Left forelimb (tissue), 1 donor: ENCODE data around the gene TBC1D5.
"Not testable (repeated sequence)": the region's sequence is repeated elsewhere in the genome, so short reads cannot be mapped to it uniquely, and the experiment has no call there.

Experiments
- DNase-seq: peaks from one replicate; pipeline ENCODE4 v3.0.0-alpha.2; 2018; ENCODE audit warnings: low spot score

TBC1D5 gene

DNA sequence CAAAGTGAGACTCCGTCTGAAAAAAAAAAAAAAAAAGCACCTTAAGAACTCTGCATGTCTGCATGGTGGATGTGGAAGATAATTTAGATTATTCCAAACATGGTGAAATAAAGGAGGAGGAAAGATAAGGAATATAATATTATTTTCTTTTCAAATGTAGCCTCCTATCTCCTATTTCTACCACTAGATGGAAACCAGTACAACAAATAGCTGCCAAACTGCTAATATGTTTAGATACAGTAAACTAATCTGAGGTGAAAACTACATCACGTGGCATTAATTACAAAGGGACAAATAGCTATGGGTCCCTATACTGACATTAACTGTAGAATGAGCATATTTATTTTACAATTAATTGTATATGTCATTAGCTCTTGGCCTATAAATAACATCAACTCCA is 197.8 kb downstream of the TBC1D5 start:
- DNase-seq = no peak

DNA sequence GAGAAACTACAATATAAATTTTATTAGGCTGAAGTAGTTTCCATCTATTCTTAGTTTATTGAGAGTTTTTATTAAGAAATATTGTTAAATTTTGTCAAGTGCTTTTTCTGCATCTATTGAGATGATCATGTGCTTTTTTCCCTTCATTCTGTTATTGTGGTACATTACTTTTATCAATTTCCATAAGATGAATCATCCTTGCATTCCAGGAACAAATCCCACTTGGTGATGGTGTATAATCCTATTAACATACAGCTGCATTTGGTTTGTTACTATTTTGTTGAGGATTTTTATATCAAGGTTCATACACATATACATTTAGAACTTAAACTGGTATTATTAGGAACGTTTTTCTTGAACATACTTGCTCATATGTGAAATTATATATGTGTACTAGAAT is 199.8 kb downstream of the TBC1D5 start:
- no peak for DNase-seq

DNA sequence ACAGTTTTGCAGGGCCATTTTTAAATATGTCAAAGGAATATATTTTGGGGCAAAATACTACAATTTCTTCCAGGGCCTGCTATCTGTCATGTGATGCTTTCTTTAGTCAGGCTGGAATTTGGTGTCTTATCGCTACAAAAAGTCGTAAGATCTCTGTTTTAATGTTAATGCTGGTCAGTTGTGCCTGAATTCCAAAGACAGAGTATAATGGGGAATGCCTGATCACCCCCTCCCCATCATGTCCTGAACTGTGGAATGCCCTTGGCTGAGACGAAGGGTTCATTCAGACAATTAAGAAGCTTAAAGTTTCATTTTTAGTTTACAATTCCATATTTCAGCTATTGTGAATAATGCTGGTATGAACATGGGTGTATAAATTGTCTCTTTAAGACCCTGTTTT is 203.0 kb downstream of the TBC1D5 start:
- no peak for DNase-seq

DNA sequence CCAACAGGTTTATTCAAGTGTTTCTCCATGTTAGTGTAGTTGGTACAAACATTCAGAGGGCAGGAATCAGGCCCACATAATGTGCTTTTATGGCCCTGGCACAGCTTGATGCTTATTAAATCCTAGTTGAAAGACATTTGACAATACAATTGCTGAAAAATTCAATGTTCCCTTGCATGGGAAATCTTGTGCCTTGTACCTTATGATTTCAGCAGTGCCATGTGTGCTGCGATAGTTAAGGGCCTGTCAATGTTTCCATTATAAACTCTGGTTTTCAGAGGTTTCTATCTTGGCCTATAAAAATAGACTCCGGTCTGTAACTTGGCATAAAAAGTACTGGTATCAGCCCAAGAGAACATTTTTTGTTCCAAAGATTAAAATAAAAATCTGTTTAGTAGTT is 207.2 kb downstream of the TBC1D5 start:
- no peak for DNase-seq

DNA sequence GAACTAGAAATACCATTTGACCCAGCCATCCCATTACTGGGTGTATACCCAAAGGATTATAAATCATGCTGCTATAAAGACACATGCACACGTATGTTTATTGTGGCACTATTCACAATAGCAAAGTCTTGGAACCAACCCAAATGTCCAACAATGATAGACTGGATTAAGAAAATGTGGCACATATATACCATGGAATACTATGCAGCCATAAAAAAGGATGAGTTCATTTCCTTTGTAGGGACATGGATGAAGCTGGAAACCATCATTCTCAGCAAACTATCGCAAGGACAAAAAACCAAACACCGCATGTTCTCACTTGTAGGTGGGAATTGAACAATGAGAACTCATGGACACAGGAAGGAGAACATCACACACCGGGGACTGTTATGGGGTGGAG is 210.0 kb downstream of the TBC1D5 start:
- DNase-seq = not testable (repeated sequence)

DNA sequence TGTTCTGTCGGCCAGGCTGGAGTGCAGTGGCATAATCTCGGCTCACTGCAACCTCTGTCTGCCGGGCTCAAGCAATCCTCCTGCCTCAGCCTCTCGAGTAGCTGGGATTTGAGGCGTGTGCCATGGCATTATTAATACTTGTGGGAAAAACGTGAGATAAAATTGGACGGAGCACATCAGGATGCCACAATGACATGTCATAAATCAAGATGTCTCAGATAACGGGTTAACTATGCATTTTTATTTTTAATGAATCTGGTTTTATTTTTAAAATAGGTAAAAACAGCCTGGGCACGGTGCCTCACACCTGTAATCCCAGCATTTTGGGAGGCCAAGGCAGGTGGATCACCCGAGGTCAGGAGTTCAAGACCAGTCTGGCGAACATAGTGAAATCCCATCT is 212.8 kb downstream of the TBC1D5 start:
- no peak for DNase-seq

DNA sequence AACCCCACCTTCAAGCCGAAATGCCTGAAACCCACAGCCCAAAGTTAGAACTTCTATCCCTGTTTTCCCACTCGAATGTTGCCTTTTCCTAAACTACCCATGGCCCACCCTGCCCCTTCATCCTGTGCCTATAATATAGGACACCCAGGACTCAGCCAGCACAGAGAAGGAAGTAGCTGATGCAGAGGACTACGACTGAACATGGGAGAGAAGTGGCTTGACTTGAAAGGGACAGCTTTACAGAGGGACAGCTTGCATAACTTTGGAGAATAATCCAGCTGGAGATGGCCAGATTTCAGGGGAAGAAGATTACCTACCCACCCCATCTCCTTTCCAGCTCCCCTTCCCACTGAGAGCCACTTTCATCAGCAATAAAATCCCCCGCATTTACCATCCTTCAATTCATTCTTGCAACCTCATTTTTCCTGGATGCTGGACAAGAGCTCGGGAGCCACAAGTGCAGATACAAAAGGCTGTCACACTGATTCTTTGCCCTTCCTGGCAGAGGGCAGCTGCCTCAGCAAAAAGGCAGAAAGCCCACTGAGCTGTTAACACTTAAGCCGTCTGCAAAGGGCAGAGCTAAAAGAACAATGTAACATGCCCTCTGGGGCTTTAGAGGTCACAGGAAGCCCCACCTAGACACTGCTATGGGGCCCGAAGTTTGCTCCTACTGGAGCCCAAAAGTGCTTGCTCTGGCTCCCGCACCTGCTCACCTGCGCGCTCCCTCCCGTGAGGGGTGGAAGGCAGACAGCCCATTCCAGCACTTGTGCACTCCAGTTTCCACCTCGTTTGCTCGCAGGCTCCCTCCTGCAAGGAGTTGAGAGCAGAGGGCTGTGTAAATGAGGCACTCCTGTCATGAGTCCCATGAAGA is 224.0 kb downstream of the TBC1D5 start:
- DNase-seq = no peak

DNA sequence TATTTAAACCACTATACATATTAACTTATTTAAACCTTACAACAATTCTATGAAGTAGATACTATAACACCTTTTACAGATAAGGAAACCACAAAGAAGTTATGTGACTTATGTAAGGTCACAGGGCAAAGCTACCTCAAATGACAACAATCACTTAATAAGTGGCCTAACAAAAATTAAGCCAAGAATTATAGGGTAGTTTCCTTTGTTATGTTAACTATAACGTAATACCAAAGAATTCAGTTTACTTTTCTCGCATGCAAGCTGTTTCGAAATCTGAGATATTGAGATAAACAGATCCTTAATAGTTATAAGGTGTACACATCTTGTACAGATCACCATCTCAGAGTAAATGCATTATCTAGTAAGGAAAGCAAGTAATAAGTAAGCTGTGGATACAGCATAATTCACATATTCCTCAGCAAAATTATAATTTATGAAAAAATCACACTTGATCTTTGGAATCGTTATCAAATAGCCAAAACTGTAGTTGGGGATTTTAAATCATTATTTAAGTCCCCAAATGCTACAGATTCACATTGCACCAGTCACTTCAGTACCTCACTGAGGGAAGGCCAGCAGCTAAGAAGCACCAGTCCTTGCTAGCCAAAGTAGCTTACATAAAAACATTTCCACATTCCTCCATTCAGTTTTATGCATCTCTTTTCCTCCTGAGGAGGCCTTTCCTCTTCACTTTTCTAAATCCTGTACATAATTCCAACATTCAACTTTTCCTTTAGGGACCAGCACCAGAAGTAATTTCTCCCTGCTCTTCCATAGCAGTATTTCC is 226.8 kb downstream of the TBC1D5 start:
- DNase-seq = no peak

DNA sequence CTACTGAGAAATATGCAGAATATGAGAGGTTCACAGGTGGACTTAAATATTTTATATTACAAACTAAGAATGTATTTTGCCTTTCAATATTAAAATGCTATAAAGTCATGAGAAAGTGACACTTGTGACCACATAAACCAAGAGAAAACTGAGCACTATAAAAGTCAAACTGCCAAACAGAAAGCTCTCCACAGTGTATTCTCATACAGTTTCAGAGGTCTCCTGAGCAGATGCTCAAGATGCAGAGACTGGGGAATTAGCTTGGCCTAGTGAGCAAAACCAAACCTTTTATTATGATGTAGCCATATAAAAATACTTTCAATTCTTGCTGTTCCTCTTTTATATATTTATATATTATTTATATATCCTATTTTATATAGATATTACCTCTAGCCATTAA is 227.8 kb downstream of the TBC1D5 start:
- DNase-seq = no peak

DNA sequence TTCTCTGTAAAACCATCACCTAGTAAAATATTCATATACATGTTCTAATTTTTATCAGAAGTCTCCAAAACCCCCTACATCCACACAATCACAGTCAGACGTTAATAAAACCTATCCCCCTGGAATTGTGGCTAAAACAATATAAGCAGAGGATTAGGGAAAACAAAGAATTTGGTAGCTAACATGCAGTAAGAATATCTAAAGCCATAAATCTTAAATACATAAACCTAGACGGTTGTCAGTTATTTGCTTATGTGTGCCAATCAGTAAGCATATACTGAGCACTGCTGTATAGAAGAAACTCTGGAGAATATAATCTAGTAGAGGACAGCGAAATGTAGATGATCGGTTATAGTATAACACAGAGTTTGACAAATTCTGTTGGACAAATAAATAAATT is 232.2 kb downstream of the TBC1D5 start:
- DNase-seq = no peak

DNA sequence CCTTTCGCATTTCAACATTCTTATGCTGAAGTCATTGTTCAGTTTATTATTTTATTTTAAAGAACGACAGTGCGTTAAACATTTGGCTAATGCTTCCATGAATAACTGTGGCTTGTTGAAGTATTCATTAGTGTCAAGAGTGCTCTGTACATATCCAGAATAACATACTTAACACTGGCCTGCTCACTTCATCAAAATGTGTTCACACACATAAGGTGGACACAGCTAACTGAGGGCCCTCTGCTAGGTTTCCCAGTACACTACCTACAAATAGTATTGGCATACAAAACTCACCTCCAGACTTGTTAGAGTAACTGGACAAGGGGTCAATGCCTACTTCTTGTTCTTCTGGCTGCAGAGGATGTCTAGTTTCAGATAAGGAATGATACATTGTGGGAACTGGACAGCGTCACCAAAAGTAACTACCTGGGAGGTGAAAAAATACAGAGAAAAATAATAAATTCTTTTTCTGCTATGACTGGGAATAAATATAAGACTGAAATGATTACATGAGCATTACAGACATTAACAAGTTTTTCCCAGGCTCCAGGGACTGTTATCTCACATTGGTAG is 234.2 kb downstream of the TBC1D5 start:
- DNase-seq = no peak

DNA sequence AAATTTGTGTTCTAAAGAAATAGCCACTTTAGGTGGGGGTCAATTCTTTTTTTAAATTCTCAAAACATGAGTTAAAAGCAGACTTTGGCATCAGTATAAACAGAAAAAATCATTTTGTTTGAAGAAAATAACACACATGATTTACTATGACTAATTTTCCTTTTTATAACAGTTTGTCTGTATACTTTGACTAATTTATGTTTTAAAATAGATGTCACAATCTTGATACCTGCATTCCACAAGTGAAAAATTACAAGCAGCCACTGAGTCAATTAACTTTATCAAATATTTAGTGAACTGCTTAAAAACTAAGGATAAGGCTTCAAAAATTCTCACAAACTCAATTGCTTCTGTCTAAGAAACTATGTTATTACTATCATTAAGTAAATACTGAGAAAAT is 235.0 kb downstream of the TBC1D5 start:
- no peak for DNase-seq

DNA sequence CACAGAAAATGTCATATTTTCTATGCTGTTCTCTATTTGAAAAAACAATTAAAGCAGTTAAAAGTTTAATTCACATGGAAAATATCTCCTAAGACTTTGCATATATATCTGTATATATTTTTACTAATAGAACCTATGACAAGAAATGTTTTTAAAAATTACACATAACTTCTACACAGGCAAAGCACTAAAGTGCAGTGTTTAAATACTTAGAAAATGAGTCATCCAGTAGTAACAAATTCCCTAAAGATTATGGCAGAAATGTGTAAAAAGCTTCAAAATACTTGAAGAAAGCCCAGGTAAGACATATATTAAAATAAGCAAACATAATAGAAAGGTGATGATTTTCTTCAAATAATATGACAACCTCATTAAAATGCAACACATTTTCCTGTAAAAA is 236.6 kb downstream of the TBC1D5 start:
- DNase-seq = no peak

DNA sequence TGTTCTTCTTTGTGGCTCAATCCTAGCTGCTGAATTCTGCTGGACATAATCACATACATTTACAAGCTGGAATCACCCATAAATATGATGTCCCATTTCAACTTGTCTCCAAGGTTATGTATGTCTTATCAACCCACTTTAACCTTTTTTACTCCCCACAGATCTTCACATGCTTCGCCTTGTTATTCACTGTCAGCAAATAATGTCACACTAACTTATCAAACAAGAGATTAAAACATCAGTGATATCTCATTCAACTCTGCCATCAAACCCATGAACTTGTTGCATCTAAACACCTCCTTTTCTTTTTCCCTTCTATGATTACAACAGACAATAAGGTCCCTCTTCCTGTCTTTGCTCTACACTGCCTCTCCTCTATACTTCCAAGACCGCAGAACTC is 240.7 kb downstream of the TBC1D5 start:
- DNase-seq = no peak

DNA sequence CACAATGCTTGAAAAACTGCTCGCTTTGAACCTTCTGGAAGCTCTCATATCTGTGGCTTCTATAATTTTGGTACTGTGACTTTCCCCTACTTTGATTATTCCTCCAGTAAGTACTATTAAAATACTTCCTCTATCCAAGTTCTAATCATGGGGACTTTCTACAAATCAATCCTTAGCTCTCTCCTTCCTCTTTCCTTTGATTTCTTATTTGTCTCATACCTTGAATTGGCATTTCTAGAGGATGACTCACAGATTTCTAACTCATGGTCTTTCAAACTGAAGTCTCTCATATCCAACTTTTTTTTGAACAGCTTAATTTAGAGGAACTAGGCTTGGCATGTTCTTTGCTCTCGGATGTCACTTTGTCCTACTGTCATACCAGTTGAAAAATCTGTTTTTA is 241.8 kb downstream of the TBC1D5 start:
- DNase-seq = no peak

DNA sequence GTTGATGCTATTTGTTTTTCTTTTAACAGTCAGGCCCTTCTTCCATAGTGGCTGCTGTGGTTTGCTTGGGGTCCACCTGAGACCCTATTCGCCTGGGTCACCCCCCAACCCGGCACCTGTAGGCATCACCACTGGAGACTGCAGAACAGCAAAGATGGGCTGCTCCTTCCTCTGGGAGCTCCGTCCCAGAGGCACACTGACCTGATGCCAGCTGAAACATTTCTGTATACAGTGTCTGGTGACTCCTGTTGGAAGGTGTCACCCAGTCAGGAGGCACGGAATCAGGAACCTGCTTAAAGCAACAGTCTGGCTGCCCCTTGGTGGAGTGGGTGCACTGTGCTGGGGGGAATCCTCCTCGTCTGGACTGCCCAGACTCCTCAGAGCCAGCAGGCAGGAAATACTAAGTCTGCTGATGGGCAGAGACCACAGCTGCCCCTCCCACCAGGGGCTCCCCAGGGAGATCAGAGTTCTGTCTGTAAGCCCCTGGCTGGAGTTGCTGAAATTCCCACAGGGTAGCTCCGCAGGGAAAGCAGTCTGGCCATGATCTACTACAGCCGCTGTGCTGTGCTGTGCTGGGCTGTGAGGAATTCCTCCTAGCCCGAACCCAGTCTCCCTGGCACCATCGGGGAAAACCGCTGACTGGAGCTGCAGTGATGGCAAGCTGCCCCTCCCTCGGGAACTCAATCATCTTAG is 248.2 kb downstream of the TBC1D5 start:
- no peak for DNase-seq

DNA sequence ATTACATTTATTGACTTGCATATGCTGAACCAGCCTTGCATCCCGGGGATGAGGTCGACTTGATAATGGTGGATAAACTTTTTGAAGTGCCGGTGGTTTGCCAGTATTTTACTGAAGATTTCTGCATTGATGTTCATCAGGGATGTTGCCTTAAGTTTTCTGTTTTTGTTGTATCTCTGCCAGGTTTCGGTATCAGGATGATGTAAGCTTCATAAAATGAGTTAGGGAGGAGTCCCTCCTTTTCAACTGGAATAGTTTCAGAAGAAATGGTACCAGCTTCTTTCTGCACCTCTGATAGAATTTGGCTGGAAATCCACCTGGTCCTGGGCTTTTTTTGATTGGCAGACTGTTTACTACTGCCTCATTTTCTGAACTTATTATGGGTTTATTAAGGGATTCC is 250.8 kb downstream of the TBC1D5 start:
- DNase-seq = no peak

DNA sequence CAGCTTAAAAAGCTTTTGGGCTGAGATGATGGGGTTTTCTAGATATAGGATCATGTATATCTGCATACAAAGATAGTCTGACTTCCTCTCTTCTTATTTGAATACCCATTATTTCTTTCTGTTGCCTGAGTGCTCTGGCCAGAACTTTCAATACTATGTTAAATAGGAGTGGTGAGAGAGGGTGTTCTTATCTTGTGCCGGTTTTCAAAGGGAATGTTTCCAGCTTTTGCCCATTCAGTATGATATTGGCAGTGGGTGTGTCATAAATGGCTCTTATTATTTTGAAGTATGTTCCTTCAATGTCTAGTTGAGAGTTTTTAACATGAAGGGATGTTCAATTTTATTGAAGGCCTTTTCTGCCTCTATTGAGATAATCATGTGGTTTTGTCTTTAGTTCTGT is 251.2 kb downstream of the TBC1D5 start:
- not testable (repeated sequence) for DNase-seq

DNA sequence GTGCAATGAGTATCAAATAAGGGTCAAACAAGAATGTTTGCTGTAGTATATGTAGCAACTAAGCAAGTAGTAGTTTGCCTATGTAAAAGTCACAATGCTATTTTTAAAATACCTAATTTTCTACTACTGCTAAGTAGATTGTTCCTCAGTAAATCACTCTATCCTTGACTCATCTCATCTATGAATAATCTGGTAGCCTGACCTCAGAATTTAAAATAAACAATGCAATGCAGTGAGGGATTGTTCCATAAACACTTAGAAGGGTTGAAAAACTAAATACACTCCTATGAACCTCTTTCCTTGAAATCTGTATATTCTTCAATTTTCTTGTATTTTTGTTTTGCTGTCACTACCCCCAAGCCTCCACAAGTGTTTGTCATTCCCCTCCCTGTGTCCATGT is 253.3 kb downstream of the TBC1D5 start:
- DNase-seq = no peak

DNA sequence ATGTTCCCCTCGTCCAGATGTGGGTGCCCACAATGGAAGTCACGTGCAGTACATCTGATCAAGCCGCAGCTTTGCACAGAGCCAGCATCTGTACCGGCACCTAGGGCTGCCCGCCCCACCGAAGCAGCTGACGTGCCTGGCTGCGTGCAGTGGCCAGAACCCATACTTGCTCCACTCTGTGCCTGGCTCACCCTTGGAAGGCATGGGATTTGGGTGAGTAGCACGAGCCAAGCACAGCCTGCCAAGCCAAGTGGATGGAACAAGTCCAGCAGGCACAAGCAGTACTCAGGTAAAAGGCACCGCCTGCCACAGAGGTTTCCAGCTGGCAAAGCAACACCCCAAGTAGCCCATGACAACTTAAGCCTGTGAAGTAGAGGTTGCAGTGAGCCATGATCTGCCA is 261.3 kb downstream of the TBC1D5 start:
- DNase-seq = no peak

DNA sequence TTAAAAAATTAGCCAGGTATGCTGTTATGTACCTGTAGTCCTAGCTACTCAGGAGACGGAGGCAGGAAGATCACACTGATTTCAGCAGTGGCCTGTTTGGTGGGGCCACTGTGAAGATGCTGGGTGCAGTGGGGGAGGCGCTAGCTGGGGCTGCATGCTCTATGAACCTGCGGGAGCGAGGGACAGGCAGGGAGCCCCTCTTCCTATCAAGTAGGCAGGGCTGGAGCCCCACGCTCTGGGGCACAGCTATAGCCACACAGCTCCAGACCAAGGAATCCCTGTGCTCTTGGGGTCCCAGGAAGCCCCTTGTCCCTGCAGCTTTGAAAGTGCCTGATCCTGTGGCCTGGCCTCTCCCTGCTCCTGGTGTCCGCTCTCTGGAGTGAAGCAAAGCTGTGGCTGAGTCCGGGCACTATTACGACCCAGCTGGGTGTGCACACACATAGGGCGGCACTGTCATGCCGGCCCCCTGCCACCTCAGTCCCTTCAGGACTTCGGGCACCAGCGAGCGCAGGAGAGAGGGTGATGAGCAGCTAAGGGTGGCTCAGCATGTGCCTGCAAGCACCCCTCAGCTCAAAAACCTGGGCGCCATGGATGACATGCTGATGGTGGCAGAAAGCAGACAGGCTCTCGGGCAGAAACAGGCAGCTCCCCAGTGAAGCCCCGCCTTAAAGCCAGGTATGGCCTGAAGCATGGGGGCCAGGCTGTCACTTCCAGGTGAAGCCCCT is 262.6 kb downstream of the TBC1D5 start:
- DNase-seq = no peak

DNA sequence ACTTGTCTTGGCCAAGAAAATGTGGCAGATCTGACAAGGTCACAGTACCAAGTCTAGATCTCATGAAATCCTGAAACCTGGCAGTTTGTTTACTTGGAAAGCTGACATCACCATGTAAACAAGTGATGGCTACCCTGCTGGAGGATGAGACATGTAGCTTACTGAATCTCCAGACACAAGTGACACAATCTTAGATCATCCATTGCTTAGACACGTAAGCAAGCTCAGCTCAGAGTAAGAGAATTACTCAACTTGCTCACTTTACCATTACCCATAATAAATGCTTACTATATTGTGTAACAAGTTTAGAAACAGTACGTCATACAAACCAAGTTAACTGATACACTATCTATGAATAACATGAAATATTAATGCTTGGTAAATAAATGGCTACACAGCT is 263.8 kb downstream of the TBC1D5 start:
- DNase-seq = no peak
